Osteoblast (primary cell): Measurements from ENCODE around the gene SMARCD2. TPM values are rescaled to one million over a fixed set of nuclear protein-coding genes. Genes with fewer than 3 reads are reported as not detected.

ENCODE experiments used
- DNase-seq: peaks from one replicate; pipeline ENCODE4 v3.0.0; 2011; ENCODE audit warnings: low spot score, mixed read lengths; ENCODE audit not compliant: insufficient read length; ENCODE audit errors: missing footprints
- H2AFZ ChIP-seq: 2 replicates; pipeline ENCODE4 v1.6.0; 2011; ENCODE audit warnings: mild to moderate bottlenecking, low read length
- H3K27ac ChIP-seq: 2 replicates; pipeline ENCODE4 v1.5.1; 2011; ENCODE audit warnings: mild to moderate bottlenecking, low read depth, low read length, moderate library complexity
- H3K27me3 ChIP-seq: 2 replicates; pipeline ENCODE4 v1.6.0; 2012; ENCODE audit warnings: mild to moderate bottlenecking, control low read depth, inconsistent platforms, low read length, moderate library complexity; ENCODE audit not compliant: insufficient read depth
- H3K36me3 ChIP-seq: 2 replicates; pipeline ENCODE4 v1.5.1; 2011; ENCODE audit warnings: mild to moderate bottlenecking, low read length, control low read depth, moderate library complexity; ENCODE audit not compliant: insufficient read depth
- H3K4me1 ChIP-seq: 2 replicates; pipeline ENCODE4 v1.5.1; 2011; ENCODE audit warnings: mild to moderate bottlenecking, low read length, control low read depth, moderate library complexity; ENCODE audit not compliant: insufficient read depth
- H3K4me2 ChIP-seq: 2 replicates; pipeline ENCODE4 v1.6.0; 2011; ENCODE audit warnings: mild to moderate bottlenecking, low read length; ENCODE audit not compliant: insufficient read depth
- H3K4me3 ChIP-seq: fragments of 200-600 bp; sonication (generic); 3 replicates; pipeline ENCODE4 v1.5.1; 2012; ENCODE audit warnings: mild to moderate bottlenecking, low read length, inconsistent platforms; ENCODE audit not compliant: insufficient read depth
- H3K79me2 ChIP-seq: 2 replicates; pipeline ENCODE4 v1.6.0; 2012; ENCODE audit warnings: mild to moderate bottlenecking, low read length, control low read depth, inconsistent platforms; ENCODE audit not compliant: insufficient read depth
- H3K9me3 ChIP-seq: 2 replicates; pipeline ENCODE4 v1.5.1; 2011; ENCODE audit warnings: low read depth, low read length, control low read depth
- H4K20me1 ChIP-seq: 2 replicates; pipeline ENCODE4 v1.6.0; 2012; ENCODE audit warnings: mild to moderate bottlenecking, low read length, control low read depth; ENCODE audit not compliant: insufficient read depth
- small RNA-seq: library from RNA; depleted of rRNA; stranded (forward); fragments of <200 nt; gene quantifications from one replicate; pipeline ENCODE3, GENCODE V24; 2012
- total RNA-seq: library from RNA; depleted of rRNA; stranded (reverse); fragments of >200 nt; gene quantifications from 2 replicates; pipeline ENCODE4 v1.2.3, GENCODE V29; 2012
- TF ChIP-seq, protein P1 (sequence below): IDR thresholded peaks from 2 replicates; pipeline ENCODE4 v1.5.1; 2011; ENCODE audit warnings: mild to moderate bottlenecking, low read depth, low read length, moderate library complexity; ENCODE audit errors: extremely low read depth

Gene SMARCD2
- total RNA-seq, 1 donor, result 53.9 TPM

- DNase-seq, result no peak
- peaks cover 70% of the 10 kb centered on the region for H4K20me1 ChIP-seq
- TF ChIP-seq, protein P1, sequence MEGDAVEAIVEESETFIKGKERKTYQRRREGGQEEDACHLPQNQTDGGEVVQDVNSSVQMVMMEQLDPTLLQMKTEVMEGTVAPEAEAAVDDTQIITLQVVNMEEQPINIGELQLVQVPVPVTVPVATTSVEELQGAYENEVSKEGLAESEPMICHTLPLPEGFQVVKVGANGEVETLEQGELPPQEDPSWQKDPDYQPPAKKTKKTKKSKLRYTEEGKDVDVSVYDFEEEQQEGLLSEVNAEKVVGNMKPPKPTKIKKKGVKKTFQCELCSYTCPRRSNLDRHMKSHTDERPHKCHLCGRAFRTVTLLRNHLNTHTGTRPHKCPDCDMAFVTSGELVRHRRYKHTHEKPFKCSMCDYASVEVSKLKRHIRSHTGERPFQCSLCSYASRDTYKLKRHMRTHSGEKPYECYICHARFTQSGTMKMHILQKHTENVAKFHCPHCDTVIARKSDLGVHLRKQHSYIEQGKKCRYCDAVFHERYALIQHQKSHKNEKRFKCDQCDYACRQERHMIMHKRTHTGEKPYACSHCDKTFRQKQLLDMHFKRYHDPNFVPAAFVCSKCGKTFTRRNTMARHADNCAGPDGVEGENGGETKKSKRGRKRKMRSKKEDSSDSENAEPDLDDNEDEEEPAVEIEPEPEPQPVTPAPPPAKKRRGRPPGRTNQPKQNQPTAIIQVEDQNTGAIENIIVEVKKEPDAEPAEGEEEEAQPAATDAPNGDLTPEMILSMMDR, result no peak
- no peak overlapping the region for H2AFZ ChIP-seq
- no peaks in the 10 kb centered on the region for H3K9me3 ChIP-seq
- no peak overlapping the region for H3K4me2 ChIP-seq
- H3K79me2 ChIP-seq, result peaks cover 96% of the 10 kb centered on the region
- H3K27ac ChIP-seq, result peak overlapping the region; percentile 11
- peaks cover 18% of the 10 kb centered on the region for H3K4me1 ChIP-seq
- H3K36me3 ChIP-seq, result peaks cover 28% of the 10 kb centered on the region
- no peaks in the 10 kb centered on the region for H3K27me3 ChIP-seq
- H3K4me3 ChIP-seq, result no peak overlapping the region
Measured at GRCh38 chr17:63783522-63783921, 59.0 kb downstream of the SMARCD2 start.

Small RNA genes within 50 kb of the gene (small RNA-seq; reads per million reads assigned to genes)
- gene AC040958.1, result not detected

Other genes starting within 250 kb of the SMARCD2 start
- gene TACO1, start 241.8 kb downstream of the SMARCD2 start, total RNA-seq, result 19.7 and 21.0 TPM in 2 replicates
- gene MAP3K3, start 220.3 kb downstream of the SMARCD2 start, total RNA-seq, result 51.0 and 53.0 TPM in 2 replicates
- 4.3 and 5.9 TPM in 2 replicates for gene LIMD2, start 142.6 kb downstream of the SMARCD2 start, total RNA-seq
- gene STRADA, start 100.9 kb downstream of the SMARCD2 start, total RNA-seq, result 29.7 and 35.4 TPM in 2 replicates
- 69.0 and 77.1 TPM in 2 replicates for gene CCDC47, start 69.1 kb downstream of the SMARCD2 start, total RNA-seq
- 69.0 and 77.4 TPM in 2 replicates for gene DDX42, start 68.5 kb downstream of the SMARCD2 start, total RNA-seq
- 34.0 and 36.5 TPM in 2 replicates for gene PSMC5, start 15.3 kb downstream of the SMARCD2 start, total RNA-seq
- 43.0 and 45.2 TPM in 2 replicates for gene FTSJ3, start 15.0 kb downstream of the SMARCD2 start, total RNA-seq
- gene CSH2, start 31.0 kb upstream of the SMARCD2 start, total RNA-seq, result not detected in 2 replicates
- gene GH2, start 39.3 kb upstream of the SMARCD2 start, total RNA-seq, result not detected in 2 replicates
- not detected in 2 replicates for gene CSH1, start 53.9 kb upstream of the SMARCD2 start, total RNA-seq
- not detected in 2 replicates for gene CSHL1, start 68.6 kb upstream of the SMARCD2 start, total RNA-seq
- not detected in 2 replicates for gene GH1, start 76.2 kb upstream of the SMARCD2 start, total RNA-seq
- gene CD79B, start 89.6 kb upstream of the SMARCD2 start, total RNA-seq, result 0.36 and 0.59 TPM in 2 replicates
- gene SCN4A, start 130.2 kb upstream of the SMARCD2 start, total RNA-seq, result under 0.01 TPM in 1 of 2 replicates, not detected in the other
- 0.36 and 0.88 TPM in 2 replicates for gene PRR29, start 155.7 kb upstream of the SMARCD2 start, total RNA-seq
- 6.5 and 8.5 TPM in 2 replicates for gene ICAM2, start 177.9 kb upstream of the SMARCD2 start, total RNA-seq